GM12874 (cell line): ENCODE results near the gene CPLX3.
A peak's percentile ranks its signal among the peaks of the same experiment; 100 is the strongest.

Source experiments
- TF ChIP-seq, protein P1 (sequence below): IDR thresholded peaks from 2 replicates; pipeline ENCODE4 v1.5.1; 2011; ENCODE audit warnings: low read depth, mild to moderate bottlenecking, control low read depth, low read length, moderate library complexity; ENCODE audit not compliant: insufficient read depth

CPLX3 gene

GRCh38 chr15:74794970-74795349 is 31.5 kb upstream of the CPLX3 start:
- TF ChIP-seq, protein P1, sequence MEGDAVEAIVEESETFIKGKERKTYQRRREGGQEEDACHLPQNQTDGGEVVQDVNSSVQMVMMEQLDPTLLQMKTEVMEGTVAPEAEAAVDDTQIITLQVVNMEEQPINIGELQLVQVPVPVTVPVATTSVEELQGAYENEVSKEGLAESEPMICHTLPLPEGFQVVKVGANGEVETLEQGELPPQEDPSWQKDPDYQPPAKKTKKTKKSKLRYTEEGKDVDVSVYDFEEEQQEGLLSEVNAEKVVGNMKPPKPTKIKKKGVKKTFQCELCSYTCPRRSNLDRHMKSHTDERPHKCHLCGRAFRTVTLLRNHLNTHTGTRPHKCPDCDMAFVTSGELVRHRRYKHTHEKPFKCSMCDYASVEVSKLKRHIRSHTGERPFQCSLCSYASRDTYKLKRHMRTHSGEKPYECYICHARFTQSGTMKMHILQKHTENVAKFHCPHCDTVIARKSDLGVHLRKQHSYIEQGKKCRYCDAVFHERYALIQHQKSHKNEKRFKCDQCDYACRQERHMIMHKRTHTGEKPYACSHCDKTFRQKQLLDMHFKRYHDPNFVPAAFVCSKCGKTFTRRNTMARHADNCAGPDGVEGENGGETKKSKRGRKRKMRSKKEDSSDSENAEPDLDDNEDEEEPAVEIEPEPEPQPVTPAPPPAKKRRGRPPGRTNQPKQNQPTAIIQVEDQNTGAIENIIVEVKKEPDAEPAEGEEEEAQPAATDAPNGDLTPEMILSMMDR: no peak

DNA sequence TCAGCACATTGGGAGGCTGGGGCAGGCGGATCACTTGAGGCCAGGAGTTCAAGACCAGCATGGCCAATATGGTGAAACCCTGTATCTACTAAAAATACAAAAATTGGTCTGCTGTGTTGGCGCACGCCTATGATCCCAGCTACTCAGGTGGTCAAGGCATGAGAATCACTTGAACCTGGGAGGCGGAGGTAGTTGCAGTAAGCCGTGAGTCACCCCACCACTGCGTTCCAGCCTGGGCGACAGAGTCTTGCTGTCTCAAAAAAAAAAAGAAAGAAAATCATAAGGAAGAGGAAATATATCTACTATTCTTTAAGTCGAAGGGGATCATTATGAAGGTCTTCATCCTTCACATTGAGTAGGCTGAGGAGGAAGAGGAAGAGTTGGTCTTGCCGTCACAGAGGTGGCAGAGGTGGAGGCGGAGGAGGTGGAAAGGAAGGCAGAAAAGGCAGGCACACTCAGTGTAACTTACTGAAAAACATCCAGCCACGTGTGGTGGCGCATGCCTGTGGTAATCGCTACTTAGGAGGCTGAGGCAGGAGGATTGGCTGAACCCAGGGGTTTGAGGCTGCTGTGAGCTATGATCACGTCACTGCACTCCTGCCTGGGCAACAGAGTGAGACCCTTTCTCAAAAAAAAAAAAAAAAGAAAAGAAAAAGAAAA is 30.3 kb upstream of the CPLX3 start:
- TF ChIP-seq, protein P1: no peak

DNA sequence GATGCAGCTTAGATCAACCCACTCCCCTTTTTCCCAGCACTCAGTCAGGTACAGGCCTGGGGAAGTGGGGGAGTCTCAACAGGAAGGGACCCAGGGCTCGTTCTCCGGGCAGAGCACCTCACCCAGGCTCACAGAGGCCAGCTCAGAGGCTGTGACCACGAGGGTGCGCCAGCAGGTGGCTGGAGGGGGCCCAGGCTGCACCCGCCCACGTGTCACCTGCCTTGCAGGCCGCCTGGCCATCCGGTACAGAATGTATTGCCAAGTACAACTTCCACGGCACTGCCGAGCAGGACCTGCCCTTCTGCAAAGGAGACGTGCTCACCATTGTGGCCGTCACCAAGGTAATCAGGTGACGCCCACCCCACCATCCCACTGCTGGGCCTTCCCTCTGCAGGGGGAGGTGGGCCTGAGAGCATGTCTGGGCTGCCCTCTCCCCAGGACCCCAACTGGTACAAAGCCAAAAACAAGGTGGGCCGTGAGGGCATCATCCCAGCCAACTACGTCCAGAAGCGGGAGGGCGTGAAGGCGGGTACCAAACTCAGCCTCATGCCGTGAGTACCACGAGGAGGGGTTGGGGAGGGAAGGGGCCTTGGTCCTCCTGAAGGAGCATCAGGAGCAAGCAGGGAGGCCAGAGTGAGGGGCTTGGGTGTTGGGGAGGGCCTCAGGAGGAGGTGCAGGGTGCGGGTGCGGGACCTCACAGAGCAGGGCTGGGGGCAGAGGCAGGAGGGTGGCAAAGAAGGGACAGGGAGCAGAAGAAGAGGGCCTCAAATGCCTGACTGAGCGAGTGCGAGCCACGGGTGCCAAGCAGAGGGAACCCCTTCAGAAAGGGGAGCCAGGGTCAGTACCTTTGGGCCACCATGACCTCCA is 27.8 kb upstream of the CPLX3 start:
- TF ChIP-seq, protein P1: peak; percentile 67

DNA sequence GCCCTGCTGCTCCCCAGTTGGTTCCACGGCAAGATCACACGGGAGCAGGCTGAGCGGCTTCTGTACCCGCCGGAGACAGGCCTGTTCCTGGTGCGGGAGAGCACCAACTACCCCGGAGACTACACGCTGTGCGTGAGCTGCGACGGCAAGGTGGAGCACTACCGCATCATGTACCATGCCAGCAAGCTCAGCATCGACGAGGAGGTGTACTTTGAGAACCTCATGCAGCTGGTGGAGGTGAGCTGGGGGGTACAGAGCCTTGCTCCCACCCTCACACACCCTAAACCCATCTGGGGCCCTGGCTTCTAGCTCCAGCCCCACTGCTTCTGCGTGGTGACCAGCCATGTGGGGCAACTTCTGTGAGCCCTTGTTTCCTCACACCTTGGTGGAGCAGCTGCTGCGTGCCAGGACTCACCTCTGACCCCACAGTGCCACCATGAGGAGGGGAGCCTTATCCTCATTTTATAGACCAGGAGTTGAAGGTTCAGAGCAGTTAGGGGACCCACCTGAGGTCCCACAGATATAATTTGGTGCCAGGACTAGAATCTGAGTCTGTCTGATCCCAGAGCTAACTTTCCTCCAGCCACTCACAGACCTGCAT is 27.1 kb upstream of the CPLX3 start:
- TF ChIP-seq, protein P1: 0 out of 2 replicates have a peak, but pooled peaks have one; percentile 0

GRCh38 chr15:74799856-74800558 is 26.4 kb upstream of the CPLX3 start:
- TF ChIP-seq, protein P1: peak; percentile 98

GRCh38 chr15:74800559-74801094 is 25.8 kb upstream of the CPLX3 start:
- TF ChIP-seq, protein P1: no peak
